HCT116 (cell line): Measurements from ENCODE around the gene TFG.

ENCODE experiments used
- CEBPB ChIP-seq: IDR thresholded peaks from 2 replicates; pipeline ENCODE4 v1.6.1; 2012; ENCODE audit warnings: low read depth
- ELF1 ChIP-seq: IDR thresholded peaks from 2 replicates; pipeline ENCODE4 v1.6.1; 2012; ENCODE audit warnings: low read depth, borderline replicate concordance
- EZH2 ChIP-seq: fragments of 200-600 bp; sonication (generic); IDR thresholded peaks from 2 replicates; pipeline ENCODE4 v1.6.1; 2017; ENCODE audit warnings: antibody characterized with exemption, mixed run types
- EZH2phosphoT487 ChIP-seq: fragments of 200-600 bp; IDR thresholded peaks from 2 replicates; pipeline ENCODE4 v1.6.1; 2018; ENCODE audit warnings: antibody characterized with exemption, borderline replicate concordance
- POLR2A ChIP-seq: IDR thresholded peaks from 2 replicates; pipeline ENCODE4 v1.7.0; 2011; ENCODE audit warnings: borderline replicate concordance; ENCODE audit not compliant: insufficient read depth, insufficient read length; ENCODE audit errors: extremely low read depth
- RAD21 ChIP-seq: IDR thresholded peaks from 2 replicates; pipeline ENCODE4 v1.6.1; 2012; ENCODE audit warnings: low read depth, mild to moderate bottlenecking
- SIN3A ChIP-seq: IDR thresholded peaks from 2 replicates; pipeline ENCODE4 v1.6.1; 2012; ENCODE audit warnings: low read depth
- SP1 ChIP-seq: IDR thresholded peaks from 2 replicates; pipeline ENCODE4 v1.6.1; 2012; ENCODE audit warnings: low read depth
- TCF7L2 ChIP-seq: IDR thresholded peaks from 2 replicates; pipeline ENCODE4 v1.7.0; 2011; ENCODE audit warnings: borderline replicate concordance, inconsistent platforms; ENCODE audit not compliant: insufficient read depth, insufficient read length; ENCODE audit errors: extremely low read depth
- ZNF274 ChIP-seq: fragments of 200-500 bp; sonication (Bioruptor generic); IDR thresholded peaks from 2 replicates; pipeline ENCODE4 v1.6.1; 2014; ENCODE audit warnings: mild to moderate bottlenecking, low read depth, low read length, inconsistent platforms
- TF ChIP-seq, protein P1 (sequence below), 3 experiments: fragments of 200-600 bp in 1 of 3; sonication (generic) in 1 of 3; IDR thresholded peaks in 2 of 3; conservative IDR thresholded peaks in 1 of 3; 2 replicates each; pipeline ENCODE4 v1.5.1; 2012 to 2017; ENCODE audit warnings: low read depth in 2 of 3, low read length in 2 of 3, antibody characterized with exemption in 1 of 3, borderline replicate concordance in 1 of 3, control low read depth in 1 of 3, mild to moderate bottlenecking in 1 of 3, mixed read lengths in 1 of 3, mixed run types in 1 of 3, moderate library complexity in 1 of 3; ENCODE audit not compliant: insufficient read depth in 1 of 3
- TF ChIP-seq, protein P2 (sequence below): IDR thresholded peaks from 2 replicates; pipeline ENCODE4 v1.6.1; 2012; ENCODE audit warnings: low read depth
- TF ChIP-seq, protein P3 (sequence below): IDR thresholded peaks from 2 replicates; pipeline ENCODE4 v1.6.1; 2012

DNA sequence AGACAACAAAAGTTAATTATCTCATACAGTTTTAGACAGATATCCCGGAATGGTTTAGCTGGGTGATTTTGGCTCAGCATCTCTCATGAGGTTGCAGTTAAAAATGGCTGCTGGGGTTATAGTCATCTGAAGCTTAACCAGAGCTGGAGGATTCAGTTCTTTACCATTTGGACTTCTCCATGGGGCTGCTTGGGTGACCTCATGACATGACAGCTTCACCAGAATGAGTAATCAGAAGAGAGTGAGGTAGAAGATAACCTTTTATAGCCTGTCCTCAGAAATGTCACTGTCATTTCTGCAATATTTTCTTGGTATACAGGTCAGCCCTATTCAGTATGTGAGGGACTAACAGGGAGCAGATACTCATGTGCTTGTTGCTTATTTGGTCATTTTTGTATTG, 30.9 kb downstream of the TFG start:
- TF ChIP-seq, protein P1, sequence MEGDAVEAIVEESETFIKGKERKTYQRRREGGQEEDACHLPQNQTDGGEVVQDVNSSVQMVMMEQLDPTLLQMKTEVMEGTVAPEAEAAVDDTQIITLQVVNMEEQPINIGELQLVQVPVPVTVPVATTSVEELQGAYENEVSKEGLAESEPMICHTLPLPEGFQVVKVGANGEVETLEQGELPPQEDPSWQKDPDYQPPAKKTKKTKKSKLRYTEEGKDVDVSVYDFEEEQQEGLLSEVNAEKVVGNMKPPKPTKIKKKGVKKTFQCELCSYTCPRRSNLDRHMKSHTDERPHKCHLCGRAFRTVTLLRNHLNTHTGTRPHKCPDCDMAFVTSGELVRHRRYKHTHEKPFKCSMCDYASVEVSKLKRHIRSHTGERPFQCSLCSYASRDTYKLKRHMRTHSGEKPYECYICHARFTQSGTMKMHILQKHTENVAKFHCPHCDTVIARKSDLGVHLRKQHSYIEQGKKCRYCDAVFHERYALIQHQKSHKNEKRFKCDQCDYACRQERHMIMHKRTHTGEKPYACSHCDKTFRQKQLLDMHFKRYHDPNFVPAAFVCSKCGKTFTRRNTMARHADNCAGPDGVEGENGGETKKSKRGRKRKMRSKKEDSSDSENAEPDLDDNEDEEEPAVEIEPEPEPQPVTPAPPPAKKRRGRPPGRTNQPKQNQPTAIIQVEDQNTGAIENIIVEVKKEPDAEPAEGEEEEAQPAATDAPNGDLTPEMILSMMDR (IDR thresholded peaks at IDR 0.05 in 2 of 3, conservative IDR thresholded peaks at IDR 0.05 in 1 of 3; ENCODE audit: borderline replicate concordance in 1 of 3, insufficient read depth in 1 of 3, low read depth in 2 of 3, low read length in 2 of 3) = no peak
- TF ChIP-seq, protein P2, sequence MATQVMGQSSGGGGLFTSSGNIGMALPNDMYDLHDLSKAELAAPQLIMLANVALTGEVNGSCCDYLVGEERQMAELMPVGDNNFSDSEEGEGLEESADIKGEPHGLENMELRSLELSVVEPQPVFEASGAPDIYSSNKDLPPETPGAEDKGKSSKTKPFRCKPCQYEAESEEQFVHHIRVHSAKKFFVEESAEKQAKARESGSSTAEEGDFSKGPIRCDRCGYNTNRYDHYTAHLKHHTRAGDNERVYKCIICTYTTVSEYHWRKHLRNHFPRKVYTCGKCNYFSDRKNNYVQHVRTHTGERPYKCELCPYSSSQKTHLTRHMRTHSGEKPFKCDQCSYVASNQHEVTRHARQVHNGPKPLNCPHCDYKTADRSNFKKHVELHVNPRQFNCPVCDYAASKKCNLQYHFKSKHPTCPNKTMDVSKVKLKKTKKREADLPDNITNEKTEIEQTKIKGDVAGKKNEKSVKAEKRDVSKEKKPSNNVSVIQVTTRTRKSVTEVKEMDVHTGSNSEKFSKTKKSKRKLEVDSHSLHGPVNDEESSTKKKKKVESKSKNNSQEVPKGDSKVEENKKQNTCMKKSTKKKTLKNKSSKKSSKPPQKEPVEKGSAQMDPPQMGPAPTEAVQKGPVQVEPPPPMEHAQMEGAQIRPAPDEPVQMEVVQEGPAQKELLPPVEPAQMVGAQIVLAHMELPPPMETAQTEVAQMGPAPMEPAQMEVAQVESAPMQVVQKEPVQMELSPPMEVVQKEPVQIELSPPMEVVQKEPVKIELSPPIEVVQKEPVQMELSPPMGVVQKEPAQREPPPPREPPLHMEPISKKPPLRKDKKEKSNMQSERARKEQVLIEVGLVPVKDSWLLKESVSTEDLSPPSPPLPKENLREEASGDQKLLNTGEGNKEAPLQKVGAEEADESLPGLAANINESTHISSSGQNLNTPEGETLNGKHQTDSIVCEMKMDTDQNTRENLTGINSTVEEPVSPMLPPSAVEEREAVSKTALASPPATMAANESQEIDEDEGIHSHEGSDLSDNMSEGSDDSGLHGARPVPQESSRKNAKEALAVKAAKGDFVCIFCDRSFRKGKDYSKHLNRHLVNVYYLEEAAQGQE = no peak
- TF ChIP-seq EZH2phosphoT487 (no peak), SIN3A (no peak), SP1 (no peak), TCF7L2 (no peak), RAD21 (no peak), POLR2A (no peak), CEBPB (no peak), EZH2 (no peak), ELF1 (no peak), ZNF274 (no peak)
- TF ChIP-seq, protein P3, sequence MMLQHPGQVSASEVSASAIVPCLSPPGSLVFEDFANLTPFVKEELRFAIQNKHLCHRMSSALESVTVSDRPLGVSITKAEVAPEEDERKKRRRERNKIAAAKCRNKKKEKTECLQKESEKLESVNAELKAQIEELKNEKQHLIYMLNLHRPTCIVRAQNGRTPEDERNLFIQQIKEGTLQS = no peak
